ENCODE data around the gene RCOR3.

DNA sequence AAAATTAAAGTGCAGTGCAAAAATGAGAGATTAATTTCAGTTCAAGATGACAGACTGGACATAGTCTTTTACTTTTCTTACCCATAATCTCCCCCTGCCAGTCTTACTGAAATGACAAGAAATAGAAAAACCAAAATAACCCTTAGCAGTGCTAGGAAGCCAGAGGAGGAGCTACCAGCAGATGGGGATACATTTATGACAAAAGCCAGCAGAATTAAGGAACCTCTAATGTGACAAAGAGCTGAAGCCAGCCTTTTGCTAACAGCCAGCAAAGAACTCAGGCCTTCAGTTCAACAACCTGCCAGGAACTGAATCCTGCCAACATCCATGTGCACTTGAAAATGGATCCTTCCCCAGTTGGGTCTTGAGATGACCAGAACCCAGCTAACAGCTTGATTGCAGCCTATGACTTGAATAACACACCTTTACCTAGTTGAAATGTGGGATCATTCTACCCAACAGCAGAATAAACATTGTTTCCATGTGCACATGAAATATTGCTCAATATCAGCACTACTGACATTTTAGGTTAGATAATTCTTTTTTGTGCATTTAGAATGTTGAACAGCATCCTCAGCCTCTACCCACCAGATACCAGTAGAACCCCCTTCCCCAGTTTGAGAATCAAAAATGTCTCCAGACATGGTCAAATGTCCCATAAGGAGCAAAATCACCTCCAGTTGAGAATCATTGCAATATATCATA is 59.6 kb downstream of the RCOR3 start:
- TF ChIP-seq, protein P1, sequence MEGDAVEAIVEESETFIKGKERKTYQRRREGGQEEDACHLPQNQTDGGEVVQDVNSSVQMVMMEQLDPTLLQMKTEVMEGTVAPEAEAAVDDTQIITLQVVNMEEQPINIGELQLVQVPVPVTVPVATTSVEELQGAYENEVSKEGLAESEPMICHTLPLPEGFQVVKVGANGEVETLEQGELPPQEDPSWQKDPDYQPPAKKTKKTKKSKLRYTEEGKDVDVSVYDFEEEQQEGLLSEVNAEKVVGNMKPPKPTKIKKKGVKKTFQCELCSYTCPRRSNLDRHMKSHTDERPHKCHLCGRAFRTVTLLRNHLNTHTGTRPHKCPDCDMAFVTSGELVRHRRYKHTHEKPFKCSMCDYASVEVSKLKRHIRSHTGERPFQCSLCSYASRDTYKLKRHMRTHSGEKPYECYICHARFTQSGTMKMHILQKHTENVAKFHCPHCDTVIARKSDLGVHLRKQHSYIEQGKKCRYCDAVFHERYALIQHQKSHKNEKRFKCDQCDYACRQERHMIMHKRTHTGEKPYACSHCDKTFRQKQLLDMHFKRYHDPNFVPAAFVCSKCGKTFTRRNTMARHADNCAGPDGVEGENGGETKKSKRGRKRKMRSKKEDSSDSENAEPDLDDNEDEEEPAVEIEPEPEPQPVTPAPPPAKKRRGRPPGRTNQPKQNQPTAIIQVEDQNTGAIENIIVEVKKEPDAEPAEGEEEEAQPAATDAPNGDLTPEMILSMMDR (IDR thresholded peaks at IDR 0.05): no peak
- TF ChIP-seq EZH2phosphoT487 (IDR thresholded peaks at IDR 0.05): no peak
- no peak for TF ChIP-seq EZH2 (IDR thresholded peaks at IDR 0.05)
